Measurements from ENCODE around the gene PHF23.

The PHF23 gene

GRCh38 chr17:7239091-7240027 is at the start of gene PHF23:
Gene PHF23 (minus strand): TSS chr17:7239457. CDS start chr17:7239279, 178 bp downstream.
- DNase-seq, result peak; percentile 99

GRCh38 chr17:7285679-7286078 is 46.4 kb upstream of the PHF23 start:
- no peak for DNase-seq

DNA sequence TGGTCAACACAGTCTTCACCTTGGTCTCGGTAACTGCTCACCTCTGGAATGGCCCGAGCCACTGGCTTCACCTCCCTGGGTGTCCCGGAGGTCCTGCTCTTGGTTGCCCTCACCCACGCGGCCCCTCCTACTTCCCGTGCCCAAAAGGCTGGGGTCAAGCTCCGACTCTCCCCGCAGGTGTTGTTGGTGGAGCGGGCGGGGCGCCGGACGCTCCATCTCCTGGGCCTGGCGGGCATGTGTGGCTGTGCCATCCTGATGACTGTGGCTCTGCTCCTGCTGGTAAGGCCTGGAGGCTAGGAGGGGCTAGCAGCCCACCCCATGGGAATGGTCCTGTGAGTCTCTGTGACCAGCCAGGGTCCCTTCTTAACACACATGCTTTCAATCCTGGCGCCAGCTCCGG is 45.7 kb upstream of the PHF23 start:
- no peak for DNase-seq

DNA sequence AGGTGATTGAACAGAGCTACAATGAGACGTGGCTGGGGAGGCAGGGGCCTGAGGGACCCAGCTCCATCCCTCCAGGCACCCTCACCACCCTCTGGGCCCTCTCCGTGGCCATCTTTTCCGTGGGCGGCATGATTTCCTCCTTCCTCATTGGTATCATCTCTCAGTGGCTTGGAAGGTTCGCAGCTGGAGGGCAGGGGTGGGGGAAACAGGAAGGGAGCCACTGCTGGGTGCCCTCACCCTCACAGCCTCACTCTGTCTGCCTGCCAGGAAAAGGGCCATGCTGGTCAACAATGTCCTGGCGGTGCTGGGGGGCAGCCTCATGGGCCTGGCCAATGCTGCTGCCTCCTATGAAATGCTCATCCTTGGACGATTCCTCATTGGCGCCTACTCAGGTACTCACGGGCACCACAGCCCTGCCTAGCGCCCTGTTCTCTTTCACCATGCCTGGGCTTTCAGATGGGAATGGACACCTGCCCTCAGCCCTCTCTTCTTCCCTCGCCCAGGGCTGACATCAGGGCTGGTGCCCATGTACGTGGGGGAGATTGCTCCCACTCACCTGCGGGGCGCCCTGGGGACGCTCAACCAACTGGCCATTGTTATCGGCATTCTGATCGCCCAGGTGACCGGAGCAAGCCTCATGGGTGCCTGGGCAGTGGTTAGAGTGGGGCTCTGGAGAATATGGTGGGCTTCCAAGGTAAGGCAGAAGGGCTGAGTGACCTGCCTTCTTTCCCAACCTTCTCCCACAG is 44.4 kb upstream of the PHF23 start:
- DNase-seq, result no peak

GRCh38 chr17:7282752-7283321 is 43.6 kb upstream of the PHF23 start:
- DNase-seq, result no peak

GRCh38 chr17:7281953-7282751 is 42.9 kb upstream of the PHF23 start:
- DNase-seq, result no peak

- DNase-seq, result peak; percentile 88
These were observed 42.1 kb upstream of the PHF23 start, which contains the start of gene SLC2A4 for GRCh38 chr17:7281074-7281952. Gene SLC2A4 (plus strand): TSS chr17:7281718. CDS start chr17:7281935, 217 bp downstream.

GRCh38 chr17:7280519-7281073 is 41.3 kb upstream of the PHF23 start:
- DNase-seq, result peak; percentile 80

DNA sequence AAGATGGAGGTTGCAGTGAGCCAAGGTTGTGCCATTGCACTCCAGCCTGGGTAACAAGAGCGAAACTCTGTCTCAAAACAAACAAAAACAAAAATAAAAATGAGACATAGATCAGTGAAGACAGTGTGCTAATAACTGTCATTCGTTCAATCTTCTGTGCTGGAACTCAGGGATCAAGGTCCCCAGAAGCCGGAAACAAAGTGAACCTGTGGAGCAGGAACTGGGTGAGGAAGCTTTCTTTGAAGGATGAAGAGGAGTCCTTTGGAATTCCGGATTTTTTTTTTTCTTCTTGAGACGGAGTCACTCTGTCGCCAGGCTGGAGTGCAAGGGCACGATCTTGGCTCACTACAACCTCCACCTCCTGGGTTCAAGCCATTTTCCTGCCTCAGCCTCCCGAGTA is 40.2 kb upstream of the PHF23 start:
- no peak for DNase-seq

DNA sequence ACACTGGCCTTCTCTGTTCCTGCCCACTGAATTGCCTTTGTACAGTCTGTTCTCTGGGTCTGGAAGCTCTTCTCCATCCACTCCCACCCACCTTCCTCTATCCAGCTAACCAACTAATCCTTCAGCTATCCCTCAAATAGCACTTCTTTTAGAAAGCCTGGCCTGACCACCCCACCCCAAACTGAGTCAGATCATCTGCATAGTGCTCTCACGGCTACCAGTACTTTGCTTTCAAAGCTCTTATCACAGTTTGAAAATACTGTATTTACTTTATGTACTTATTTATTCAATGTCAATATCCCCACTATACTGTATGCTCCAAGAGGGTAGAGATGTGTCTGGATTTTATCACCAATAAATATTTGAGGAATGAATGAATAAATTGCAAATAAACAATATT is 27.5 kb upstream of the PHF23 start:
- no peak for DNase-seq

DNA sequence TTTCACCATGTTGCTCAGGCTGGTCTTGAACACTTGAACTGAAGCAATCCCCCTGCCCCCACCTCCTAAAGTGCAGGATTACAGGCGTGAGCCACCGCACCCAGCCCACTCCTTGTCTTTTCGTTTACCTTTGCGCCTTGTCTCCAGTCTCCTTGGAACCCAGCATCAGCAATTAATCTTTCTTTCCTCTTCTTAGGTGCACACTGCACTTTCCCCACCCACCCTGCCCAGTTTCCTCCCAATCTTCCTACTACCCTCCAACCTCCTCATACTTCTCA is 24.5 kb upstream of the PHF23 start:
- no peak for DNase-seq

DNA sequence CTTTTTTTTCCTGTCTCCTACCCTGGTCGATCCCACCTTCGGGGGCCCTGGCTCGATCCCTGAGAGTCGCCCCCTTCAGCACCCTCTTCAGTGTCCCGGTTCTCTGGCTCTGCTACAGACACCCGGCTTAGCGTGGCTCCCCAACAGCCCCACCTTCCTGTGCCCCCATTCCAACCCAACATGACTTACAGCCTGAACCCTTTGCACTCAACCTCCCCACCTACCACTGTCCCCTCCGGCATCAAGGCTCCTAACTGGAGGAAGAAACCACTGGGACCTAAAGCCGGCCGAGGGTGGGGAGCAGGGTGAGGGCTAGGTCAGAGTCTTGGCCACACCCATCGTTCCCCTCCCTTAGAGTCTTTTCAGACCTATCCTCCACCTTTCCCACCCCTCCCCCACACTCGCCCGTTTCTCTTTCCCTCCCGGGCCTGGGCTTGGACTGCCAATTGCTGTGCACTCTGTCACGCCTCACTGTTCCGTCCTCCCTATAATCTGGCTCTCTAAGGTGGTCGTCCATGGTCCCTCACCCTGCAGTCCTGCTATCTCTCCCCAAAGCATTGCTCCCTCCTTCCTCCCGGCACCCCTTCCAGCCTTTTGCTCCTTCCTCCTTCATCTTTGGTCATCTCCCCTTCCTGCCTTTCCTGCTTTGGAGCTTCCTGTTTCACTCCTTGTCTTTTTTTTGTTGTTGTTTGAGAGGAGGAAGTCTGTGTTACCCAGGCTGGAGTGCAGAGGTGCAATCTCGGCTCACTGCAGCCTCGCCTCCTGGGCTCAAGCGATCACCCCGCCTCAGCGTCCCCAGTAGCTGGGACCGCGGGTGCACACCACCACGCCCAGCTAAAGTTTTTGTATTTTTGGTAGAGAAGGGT is 23.9 kb upstream of the PHF23 start:
- peak; percentile 22 for DNase-seq

DNA sequence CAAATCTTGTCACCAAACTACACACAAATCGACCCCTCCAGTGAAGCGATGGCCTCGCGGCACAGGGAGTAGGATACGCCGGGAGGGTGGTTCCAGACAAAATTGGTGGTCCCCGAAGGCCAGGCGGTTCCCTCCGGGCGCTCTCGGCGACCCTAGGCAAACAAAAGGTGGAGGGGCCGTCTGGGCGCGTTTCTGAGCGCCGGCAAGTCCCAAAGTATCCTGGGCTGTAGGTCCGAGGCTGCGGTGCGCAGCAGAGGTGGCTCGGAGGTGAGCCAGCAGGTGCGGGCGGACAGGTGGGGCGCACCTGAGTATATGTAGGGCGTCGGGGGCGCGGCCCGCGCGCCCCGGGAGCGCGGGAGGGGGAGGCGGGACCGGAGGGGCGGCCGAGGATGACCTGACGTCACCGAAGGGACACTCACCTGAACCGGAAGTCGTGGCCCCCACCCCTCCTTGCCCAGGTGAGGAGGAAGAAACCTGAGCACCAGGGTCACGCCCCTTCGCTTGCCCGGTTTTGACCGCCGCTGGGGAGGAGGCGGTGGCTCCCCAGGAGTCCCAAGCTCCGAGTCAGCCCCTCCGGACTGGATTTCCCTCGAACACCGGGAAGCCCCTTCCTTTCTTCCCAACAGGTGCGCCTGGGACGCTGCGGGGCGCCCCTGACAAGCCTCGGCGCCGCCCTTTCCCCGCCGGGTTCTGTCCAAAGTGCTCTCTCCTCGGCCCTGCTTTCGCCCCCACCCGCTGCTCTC is 23.1 kb upstream of the PHF23 start, which contains the start of gene CLDN7:
Gene CLDN7, minus strand, starts transcription at position 287 of the 743 bp plus-strand sequence. CDS start 435 bp downstream, outside the sequence.
- DNase-seq, result peak; percentile 87

DNA sequence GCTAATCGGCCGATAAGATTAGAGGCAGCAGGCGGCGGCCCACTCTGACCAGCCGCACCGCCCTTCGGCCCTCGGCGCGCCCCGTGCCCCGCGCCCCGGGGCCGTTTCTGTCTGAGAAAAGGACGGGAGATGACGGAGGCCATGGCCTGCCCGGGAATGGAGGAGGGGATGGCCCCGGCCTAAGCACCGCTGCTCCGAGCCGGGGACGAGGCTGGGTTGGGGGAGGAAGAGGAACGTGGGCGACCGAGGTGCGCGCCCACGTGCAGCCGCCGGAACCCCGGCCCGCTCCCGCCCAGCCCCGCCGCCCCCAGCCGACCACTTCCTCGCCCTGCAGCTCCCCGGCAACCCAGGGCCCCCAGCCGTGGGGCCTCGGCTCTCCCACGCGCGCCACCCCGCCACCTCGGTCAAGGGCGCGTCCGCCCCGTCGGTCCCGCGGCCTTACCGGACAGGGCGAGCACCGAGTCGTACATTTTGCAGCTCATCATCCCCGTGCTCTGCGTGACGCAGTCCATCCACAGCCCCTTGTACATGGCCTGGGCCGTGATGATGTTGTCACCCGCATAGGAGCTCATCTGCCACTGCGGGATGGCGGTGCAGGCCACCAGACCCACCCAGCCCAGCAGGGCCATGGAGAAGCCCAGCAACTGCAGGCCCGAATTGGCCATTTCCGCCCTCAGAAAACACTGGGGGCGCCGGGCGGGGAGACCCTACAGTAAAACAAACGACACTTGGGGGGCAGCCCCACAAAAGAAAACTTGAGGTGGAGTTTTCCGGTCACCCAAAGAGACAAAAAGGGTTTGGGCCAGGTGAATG is 22.3 kb upstream of the PHF23 start:
- DNase-seq, result no peak

- DNase-seq, result peak; percentile 27
These were observed 21.6 kb upstream of the PHF23 start for GRCh38 chr17:7260651-7261378.

DNA sequence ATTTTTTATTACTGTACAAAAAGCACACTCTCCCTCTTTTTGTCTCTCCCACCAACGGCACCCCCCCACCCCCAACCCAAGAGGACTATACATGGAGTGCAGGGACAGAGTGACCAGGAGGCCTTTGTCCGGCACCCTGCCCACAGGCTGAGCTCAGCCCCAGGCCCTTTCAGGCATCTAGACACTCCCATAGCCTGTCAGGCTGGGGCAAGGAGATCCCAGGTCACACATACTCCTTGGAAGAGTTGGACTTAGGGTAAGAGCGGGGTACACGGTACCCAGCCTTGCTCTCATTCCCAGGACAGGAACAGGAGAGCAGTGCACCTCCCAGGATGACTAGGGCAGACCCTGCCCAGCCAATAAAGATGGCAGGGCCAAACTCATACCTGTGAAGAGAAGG is 20.9 kb upstream of the PHF23 start:
- DNase-seq, result no peak

DNA sequence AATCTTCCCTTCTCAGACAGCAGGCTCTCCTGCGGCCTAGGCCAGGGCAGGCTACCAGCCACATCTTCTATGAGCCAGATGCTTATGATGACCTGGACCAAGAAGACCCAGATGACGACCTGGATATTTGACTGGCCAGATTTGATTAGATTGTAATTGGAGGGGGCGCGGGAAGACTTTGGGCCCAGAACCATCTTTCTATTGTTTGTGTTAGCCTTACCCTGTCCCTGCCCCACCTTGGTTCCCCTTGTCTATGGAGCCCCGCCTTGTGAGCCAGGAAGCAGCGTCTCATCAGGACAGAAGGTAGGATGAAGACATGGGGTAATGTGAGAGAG is 20.3 kb upstream of the PHF23 start:
- DNase-seq, result no peak
